ENCODE data around the gene MYH14. TPM values are rescaled to one million over a fixed set of nuclear protein-coding genes. Genes with fewer than 3 reads are reported as not detected.

The MYH14 gene
- total RNA-seq, 2 donors from 2014 or later, result 2.6 to 11.1 TPM

- Histone ChIP-seq H3K4me3 (peak overlapping the region; percentile 83), H3K27ac (peak overlapping the region; percentile 92 to 95), H3K4me1 (ENCODE audit: control insufficient read depth in 1 of 2, low read depth in 2 of 2) (peaks cover 0 to 4% of the 10 kb centered on the region in 2 donors), H3K36me3 (no peaks in the 10 kb centered on the region), H3K9me3 (no peaks in the 10 kb centered on the region), H3K27me3 (replicated peaks; ENCODE audit: insufficient read depth) (no peaks in the 10 kb centered on the region)
- peak; percentile 89 for TF ChIP-seq CTCF (IDR thresholded peaks at IDR 0.05)
- DNase-seq (ENCODE audit: low spot score) (peak; percentile 24), ATAC-seq (ENCODE audit: insufficient number of reproducible peaks, low FRiP score, low read depth) (peak; percentile 76)
Observed at GRCh38 chr19:50357178-50358100, 154.0 kb downstream of the MYH14 start.

DNA sequence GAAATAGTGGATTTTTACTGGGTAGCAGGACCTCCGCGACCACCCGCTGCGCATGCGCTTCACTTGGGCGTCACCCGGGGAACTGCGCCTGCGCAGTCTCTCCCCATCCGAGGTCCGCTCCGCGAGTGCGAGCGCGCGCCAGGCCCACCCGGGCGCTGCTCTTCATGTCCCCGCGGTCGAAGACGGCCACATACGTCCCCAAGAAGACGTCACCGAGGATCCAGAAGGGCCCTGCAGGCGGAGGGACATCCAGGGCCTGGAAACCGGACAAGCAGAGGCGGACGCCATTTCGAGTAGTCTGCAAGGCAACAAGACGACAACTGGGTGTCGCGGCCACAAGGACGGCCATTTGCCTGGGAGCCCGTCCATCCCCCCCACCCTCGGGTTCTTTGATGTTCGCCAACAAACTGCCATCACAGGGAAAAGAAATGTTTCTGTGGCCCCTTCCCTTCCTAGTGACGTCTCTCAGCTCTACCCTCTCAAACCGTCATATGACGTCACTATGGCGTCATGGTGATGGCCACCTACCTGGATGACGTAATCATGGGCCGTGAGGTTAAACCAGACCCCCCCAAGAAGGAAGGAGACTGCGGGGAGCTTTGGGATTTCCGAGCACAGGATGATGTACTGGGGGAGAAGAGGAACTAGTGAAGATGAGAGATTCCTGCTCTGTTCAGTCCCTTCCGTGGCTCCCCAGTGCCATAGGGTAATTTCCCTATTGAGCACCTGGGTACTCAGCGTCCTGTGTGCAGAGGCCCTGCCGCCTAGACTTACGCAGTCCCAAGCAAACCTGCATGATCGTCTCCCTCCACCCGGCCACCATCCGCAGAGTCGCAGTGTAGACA lies 155.3 kb downstream of the MYH14 start:
- Histone ChIP-seq H3K27me3 (replicated peaks; ENCODE audit: insufficient read depth) (no peaks in the 10 kb centered on the region), H3K9me3 (no peaks in the 10 kb centered on the region), H3K4me1 (ENCODE audit: control insufficient read depth in 1 of 2, low read depth in 2 of 2) (peaks cover 0 to 4% of the 10 kb centered on the region in 2 donors), H3K36me3 (no peaks in the 10 kb centered on the region), H3K27ac (peak overlapping the region in 1 of 2 donors; percentile 95), H3K4me3 (peak overlapping the region; percentile 83)
- TF ChIP-seq CTCF (IDR thresholded peaks at IDR 0.05), result no peak
- ATAC-seq (ENCODE audit: insufficient number of reproducible peaks, low FRiP score, low read depth) (no peak), DNase-seq (ENCODE audit: low spot score) (no peak)

- Histone ChIP-seq H3K4me1 (ENCODE audit: control insufficient read depth in 1 of 2, low read depth in 2 of 2) (peaks cover 0 to 4% of the 10 kb centered on the region in 2 donors), H3K27ac (no peak overlapping the region), H3K4me3 (no peak overlapping the region), H3K27me3 (replicated peaks; ENCODE audit: insufficient read depth) (no peaks in the 10 kb centered on the region), H3K36me3 (no peaks in the 10 kb centered on the region), H3K9me3 (no peaks in the 10 kb centered on the region)
- ATAC-seq (ENCODE audit: insufficient number of reproducible peaks, low FRiP score, low read depth) (no peak), DNase-seq (ENCODE audit: low spot score) (no peak)
- TF ChIP-seq CTCF (IDR thresholded peaks at IDR 0.05), result no peak
Observed at GRCh38 chr19:50359328-50359818, 156.0 kb downstream of the MYH14 start.

Other genes with a start within 250 kb of the MYH14 start
- gene SIGLEC11, start 242.4 kb upstream of the MYH14 start, total RNA-seq, result 10 to 100 TPM in 1 of 2 donors, 1 to 10 TPM in 1; 2.8 to 10.0 TPM
- 10 to 100 TPM; 27.5 to 33.4 TPM for gene VRK3, start 178.2 kb upstream of the MYH14 start, total RNA-seq
- gene ZNF473, start 177.6 kb upstream of the MYH14 start, total RNA-seq, result 1 to 10 TPM; 2.4 to 6.5 TPM
- gene IZUMO2, start 40.3 kb upstream of the MYH14 start, total RNA-seq, result not detected
- gene KCNC3, start 125.8 kb downstream of the MYH14 start, total RNA-seq, result 1 to 10 TPM; 1.3 to 4.2 TPM
- gene NAPSA, start 162.0 kb downstream of the MYH14 start, total RNA-seq, result not detected
- 100 to 1,000 TPM; 113 to 138 TPM for gene NR1H2, start 172.8 kb downstream of the MYH14 start, total RNA-seq
- 10 to 100 TPM; 12.8 to 39.5 TPM for gene POLD1, start 180.7 kb downstream of the MYH14 start, total RNA-seq
- gene SPIB, start 215.3 kb downstream of the MYH14 start, total RNA-seq, result not detected
- gene MYBPC2, start 229.3 kb downstream of the MYH14 start, total RNA-seq, result under 1 TPM in 1 of 2 donors, not detected in 1; 0.14 TPM